Astrocyte (in vitro differentiated cells and primary cell): ENCODE data around the gene ARTN. TPM values are rescaled to one million over a fixed set of nuclear protein-coding genes. Genes with fewer than 3 reads are reported as not detected.

Experiments
- DNase-seq: peaks from one replicate; pipeline ENCODE4 v3.0.0-alpha.2; 2010; ENCODE audit warnings: low read depth
- FAIRE-seq: peaks from 2 replicates; lab custom pipeline; 2011; peaks lifted over from hg19 to GRCh38; lab: Jason Lieb, UNC
- H2AFZ ChIP-seq: 2 replicates; pipeline ENCODE4 v1.6.0; 2012; ENCODE audit warnings: low read depth, low read length, inconsistent platforms
- H3K27ac ChIP-seq: 2 replicates; pipeline ENCODE4 v1.5.1; 2011; ENCODE audit warnings: low read depth, low read length, inconsistent platforms
- H3K27me3 ChIP-seq: 2 replicates; pipeline ENCODE4 v1.6.0; 2011; ENCODE audit warnings: low read length, inconsistent platforms; ENCODE audit not compliant: insufficient read depth
- H3K36me3 ChIP-seq: 2 replicates; pipeline ENCODE4 v1.5.1; 2011; ENCODE audit warnings: low read length, inconsistent platforms; ENCODE audit not compliant: insufficient read depth
- H3K4me1 ChIP-seq: 2 replicates; pipeline ENCODE4 v1.5.1; 2011; ENCODE audit warnings: low read length, inconsistent platforms; ENCODE audit not compliant: insufficient read depth
- H3K4me2 ChIP-seq: 2 replicates; pipeline ENCODE4 v1.6.0; 2012; ENCODE audit warnings: low read length, inconsistent platforms
- H3K4me3 ChIP-seq: 2 replicates; pipeline ENCODE4 v1.5.1; 2011; ENCODE audit warnings: low read depth, mild to moderate bottlenecking, low read length, inconsistent platforms; ENCODE audit not compliant: insufficient read depth
- H3K79me2 ChIP-seq: 2 replicates; pipeline ENCODE4 v1.6.0; 2012; ENCODE audit warnings: mild to moderate bottlenecking, low read length, inconsistent platforms; ENCODE audit not compliant: insufficient read depth
- H3K9ac ChIP-seq: 2 replicates; pipeline ENCODE4 v1.6.0; 2012; ENCODE audit warnings: mild to moderate bottlenecking, low read length, inconsistent platforms
- H3K9me3 ChIP-seq: 2 replicates; pipeline ENCODE4 v1.5.1; 2012; ENCODE audit warnings: low read depth, mild to moderate bottlenecking, low read length, inconsistent platforms; ENCODE audit not compliant: insufficient read depth
- H4K20me1 ChIP-seq: 2 replicates; pipeline ENCODE4 v1.6.0; 2012; ENCODE audit warnings: low read length, inconsistent platforms; ENCODE audit not compliant: insufficient read depth
- H3K27ac Mint-ChIP-seq: one replicate; pipeline ENCODE4 v1.8.0; 2021; ENCODE audit warnings: mild to moderate bottlenecking, mixed read lengths; ENCODE audit not compliant: unreplicated experiment
- H3K27me3 Mint-ChIP-seq: one replicate; pipeline ENCODE4 v1.8.0; 2021; ENCODE audit warnings: low read depth, mixed read lengths; ENCODE audit not compliant: unreplicated experiment
- H3K36me3 Mint-ChIP-seq: one replicate; pipeline ENCODE4 v1.8.0; 2021; ENCODE audit warnings: low read depth, mixed read lengths; ENCODE audit not compliant: unreplicated experiment
- H3K4me1 Mint-ChIP-seq: one replicate; pipeline ENCODE4 v1.8.0; 2021; ENCODE audit warnings: low read depth, mixed read lengths; ENCODE audit not compliant: unreplicated experiment
- H3K4me3 Mint-ChIP-seq: one replicate; pipeline ENCODE4 v1.8.0; 2021; ENCODE audit warnings: mild to moderate bottlenecking, moderate library complexity, mixed read lengths; ENCODE audit not compliant: unreplicated experiment
- H3K9me3 Mint-ChIP-seq: one replicate; pipeline ENCODE4 v1.8.0; 2021; ENCODE audit warnings: mild to moderate bottlenecking, mixed read lengths; ENCODE audit not compliant: unreplicated experiment
- EZH2 ChIP-seq: IDR thresholded peaks from 2 replicates; pipeline ENCODE4 v1.6.1; 2012; ENCODE audit warnings: mild to moderate bottlenecking, low read length, inconsistent platforms; ENCODE audit not compliant: insufficient read depth
- total RNA-seq: library from RNA; stranded (reverse); gene quantifications from 2 replicates; pipeline ENCODE4 v1.2.1, GENCODE V29; 2021
- TF ChIP-seq, protein P1 (sequence below): IDR thresholded peaks from 2 replicates; pipeline ENCODE4 v1.5.1; 2011; ENCODE audit warnings: low read depth, mild to moderate bottlenecking, inconsistent platforms, low read length, moderate library complexity; ENCODE audit not compliant: insufficient read depth

Gene ARTN
- total RNA-seq, 1 donor from 2014 or later: 1.5 TPM

DNA sequence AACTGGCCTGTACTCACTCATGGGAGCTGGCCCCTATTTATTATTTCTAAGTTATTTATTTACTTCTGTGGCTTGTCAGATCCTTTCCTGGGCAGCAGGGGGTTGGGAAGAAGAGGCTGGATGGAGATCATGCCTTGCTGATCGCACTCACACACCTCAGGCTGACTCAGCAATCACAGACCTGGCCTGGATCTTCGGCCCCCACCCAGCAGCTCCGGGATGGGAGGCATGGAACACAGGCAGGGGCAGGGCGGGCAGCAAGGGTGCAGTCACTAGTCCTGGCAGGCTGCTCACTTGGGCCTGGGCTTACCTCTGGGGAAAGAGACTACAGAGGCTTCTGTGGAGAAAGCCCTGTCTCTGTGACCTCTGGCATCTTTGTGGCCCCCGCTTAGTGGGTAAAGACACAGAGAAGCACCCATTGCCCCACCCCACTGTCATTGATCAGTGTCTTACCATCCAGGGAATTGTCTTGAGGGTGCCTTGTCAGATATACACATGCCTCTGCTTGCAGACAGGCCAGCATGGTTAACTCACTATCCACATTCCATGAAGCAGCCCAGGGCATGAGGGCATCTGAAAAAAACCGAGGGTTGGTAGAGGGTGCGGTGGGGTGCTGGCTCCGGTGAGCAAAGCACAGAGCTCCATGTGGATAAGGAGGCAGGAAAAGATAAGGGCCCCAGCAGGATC lies 3.7 kb downstream of the ARTN start:
- Histone ChIP-seq H3K27me3 (peaks cover 2% of the 10 kb centered on the region), H3K36me3 (no peaks in the 10 kb centered on the region), H3K27ac (no peak overlapping the region), H3K4me3 (no peak overlapping the region), H3K4me1 (peaks cover 18% of the 10 kb centered on the region), H4K20me1 (peaks cover 16% of the 10 kb centered on the region), H3K9me3 (no peaks in the 10 kb centered on the region), H2AFZ (no peak overlapping the region), H3K79me2 (no peaks in the 10 kb centered on the region), H3K9ac (no peak overlapping the region), H3K4me2 (no peak overlapping the region)
- no peak overlapping the region for H3K4me3 Mint-ChIP-seq
- peaks cover 9% of the 10 kb centered on the region for H3K36me3 Mint-ChIP-seq
- DNase-seq (no peak), FAIRE-seq (no peak)
- peaks cover 16% of the 10 kb centered on the region for H3K27me3 Mint-ChIP-seq
- no peak for TF ChIP-seq EZH2
- TF ChIP-seq, protein P1, sequence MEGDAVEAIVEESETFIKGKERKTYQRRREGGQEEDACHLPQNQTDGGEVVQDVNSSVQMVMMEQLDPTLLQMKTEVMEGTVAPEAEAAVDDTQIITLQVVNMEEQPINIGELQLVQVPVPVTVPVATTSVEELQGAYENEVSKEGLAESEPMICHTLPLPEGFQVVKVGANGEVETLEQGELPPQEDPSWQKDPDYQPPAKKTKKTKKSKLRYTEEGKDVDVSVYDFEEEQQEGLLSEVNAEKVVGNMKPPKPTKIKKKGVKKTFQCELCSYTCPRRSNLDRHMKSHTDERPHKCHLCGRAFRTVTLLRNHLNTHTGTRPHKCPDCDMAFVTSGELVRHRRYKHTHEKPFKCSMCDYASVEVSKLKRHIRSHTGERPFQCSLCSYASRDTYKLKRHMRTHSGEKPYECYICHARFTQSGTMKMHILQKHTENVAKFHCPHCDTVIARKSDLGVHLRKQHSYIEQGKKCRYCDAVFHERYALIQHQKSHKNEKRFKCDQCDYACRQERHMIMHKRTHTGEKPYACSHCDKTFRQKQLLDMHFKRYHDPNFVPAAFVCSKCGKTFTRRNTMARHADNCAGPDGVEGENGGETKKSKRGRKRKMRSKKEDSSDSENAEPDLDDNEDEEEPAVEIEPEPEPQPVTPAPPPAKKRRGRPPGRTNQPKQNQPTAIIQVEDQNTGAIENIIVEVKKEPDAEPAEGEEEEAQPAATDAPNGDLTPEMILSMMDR: no peak
- peaks cover 12% of the 10 kb centered on the region for H3K4me1 Mint-ChIP-seq
- no peaks in the 10 kb centered on the region for H3K9me3 Mint-ChIP-seq
- no peak overlapping the region for H3K27ac Mint-ChIP-seq

DNA sequence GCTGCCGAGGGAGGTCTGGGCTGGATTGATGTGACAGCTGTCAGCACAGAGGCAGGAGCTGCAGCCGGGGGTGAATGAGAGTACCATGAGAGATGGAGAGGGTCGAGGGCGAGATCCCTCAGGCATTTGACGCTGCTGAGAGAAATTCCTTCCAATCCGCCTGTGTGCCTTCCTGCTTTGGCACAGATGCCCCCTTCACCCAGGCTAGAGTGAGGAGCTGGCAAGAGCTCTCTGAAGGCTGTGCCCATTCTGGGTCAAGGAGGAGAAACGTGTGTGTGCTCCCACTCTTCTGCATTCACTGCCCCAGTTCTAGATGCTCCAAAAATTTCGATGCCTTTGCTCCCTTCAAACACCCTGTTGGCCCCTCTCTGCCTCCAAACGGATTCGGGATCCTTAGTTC lies 4.8 kb downstream of the ARTN start:
- H3K9me3 ChIP-seq: no peaks in the 10 kb centered on the region
- no peaks in the 10 kb centered on the region for H3K9me3 Mint-ChIP-seq
- DNase-seq (no peak), FAIRE-seq (no peak)
- peaks cover 16% of the 10 kb centered on the region for H4K20me1 ChIP-seq
- H2AFZ ChIP-seq: no peak overlapping the region
- H3K27me3 Mint-ChIP-seq: peaks cover 16% of the 10 kb centered on the region
- H3K4me1 ChIP-seq: peaks cover 7% of the 10 kb centered on the region
- no peak overlapping the region for H3K27ac Mint-ChIP-seq
- no peak overlapping the region for H3K4me3 Mint-ChIP-seq
- peaks cover 2% of the 10 kb centered on the region for H3K27me3 ChIP-seq
- H3K36me3 Mint-ChIP-seq: peaks cover 9% of the 10 kb centered on the region
- H3K4me1 Mint-ChIP-seq: peaks cover 6% of the 10 kb centered on the region
- H3K36me3 ChIP-seq: no peaks in the 10 kb centered on the region
- no peak overlapping the region for H3K4me2 ChIP-seq
- H3K79me2 ChIP-seq: no peaks in the 10 kb centered on the region
- TF ChIP-seq, protein P1: no peak
- no peak for TF ChIP-seq EZH2
- no peak overlapping the region for H3K9ac ChIP-seq
- H3K4me3 ChIP-seq: no peak overlapping the region
- no peak overlapping the region for H3K27ac ChIP-seq

DNA sequence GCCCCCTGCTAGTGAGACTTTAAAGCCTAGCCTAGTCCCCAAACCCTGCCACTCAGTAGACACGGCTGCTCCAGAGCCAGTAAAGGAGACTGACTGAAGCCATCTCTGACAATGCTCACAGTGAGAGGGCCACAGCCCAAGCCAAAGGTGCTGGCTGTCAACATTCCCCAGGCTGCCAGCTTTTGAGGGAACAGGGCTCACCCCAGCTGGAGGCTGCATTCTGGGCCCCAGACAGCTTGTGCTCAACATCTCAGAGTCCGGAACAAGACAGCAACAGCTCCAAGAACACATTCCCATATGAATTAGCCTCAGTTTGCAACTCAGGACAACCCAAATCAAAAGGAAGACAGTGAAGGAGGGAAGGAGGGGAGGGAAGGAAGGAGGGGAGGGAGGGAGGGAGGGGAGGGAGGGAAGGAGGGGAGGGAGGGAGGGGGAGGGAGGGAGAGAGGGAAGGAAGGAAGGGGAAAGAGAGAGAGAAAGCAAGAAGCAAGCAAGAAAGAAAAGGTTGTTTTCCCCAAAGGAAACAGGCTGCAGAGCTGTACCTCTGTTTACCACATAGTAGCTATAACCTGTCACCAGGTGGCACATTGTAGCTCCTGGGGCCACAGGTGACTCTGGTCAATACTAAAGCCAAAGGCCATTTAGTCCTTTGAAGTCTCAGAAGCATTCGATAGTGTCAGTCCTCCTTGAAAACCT lies 5.4 kb downstream of the ARTN start:
- no peak for DNase-seq
- no peak overlapping the region for H3K4me2 ChIP-seq
- no peaks in the 10 kb centered on the region for H3K9me3 ChIP-seq
- Mint-ChIP-seq H3K27me3 (peaks cover 16% of the 10 kb centered on the region), H3K36me3 (peaks cover 9% of the 10 kb centered on the region), H3K9me3 (no peaks in the 10 kb centered on the region), H3K27ac (no peak overlapping the region), H3K4me1 (peaks cover 4% of the 10 kb centered on the region), H3K4me3 (no peak overlapping the region)
- no peak for FAIRE-seq
- no peak overlapping the region for H2AFZ ChIP-seq
- no peak overlapping the region for H3K4me3 ChIP-seq
- H3K4me1 ChIP-seq: peaks cover under 1% of the 10 kb centered on the region
- H3K36me3 ChIP-seq: no peaks in the 10 kb centered on the region
- peaks cover 2% of the 10 kb centered on the region for H3K27me3 ChIP-seq
- no peaks in the 10 kb centered on the region for H3K79me2 ChIP-seq
- peaks cover 16% of the 10 kb centered on the region for H4K20me1 ChIP-seq
- no peak overlapping the region for H3K9ac ChIP-seq
- TF ChIP-seq EZH2: no peak
- TF ChIP-seq, protein P1: no peak
- H3K27ac ChIP-seq: no peak overlapping the region
